Measurements from ENCODE around the gene BARHL1. TPM values are rescaled to one million over a fixed set of nuclear protein-coding genes. Genes with fewer than 3 reads are reported as not detected.
A peak's percentile ranks its signal among the peaks of the same experiment; 100 is the strongest.

The BARHL1 gene
- total and polyA plus RNA-seq, 9 of the 15 experiments (the other 6 are each of a cell fraction or from before 2014, with no cell fraction given): not detected

DNA sequence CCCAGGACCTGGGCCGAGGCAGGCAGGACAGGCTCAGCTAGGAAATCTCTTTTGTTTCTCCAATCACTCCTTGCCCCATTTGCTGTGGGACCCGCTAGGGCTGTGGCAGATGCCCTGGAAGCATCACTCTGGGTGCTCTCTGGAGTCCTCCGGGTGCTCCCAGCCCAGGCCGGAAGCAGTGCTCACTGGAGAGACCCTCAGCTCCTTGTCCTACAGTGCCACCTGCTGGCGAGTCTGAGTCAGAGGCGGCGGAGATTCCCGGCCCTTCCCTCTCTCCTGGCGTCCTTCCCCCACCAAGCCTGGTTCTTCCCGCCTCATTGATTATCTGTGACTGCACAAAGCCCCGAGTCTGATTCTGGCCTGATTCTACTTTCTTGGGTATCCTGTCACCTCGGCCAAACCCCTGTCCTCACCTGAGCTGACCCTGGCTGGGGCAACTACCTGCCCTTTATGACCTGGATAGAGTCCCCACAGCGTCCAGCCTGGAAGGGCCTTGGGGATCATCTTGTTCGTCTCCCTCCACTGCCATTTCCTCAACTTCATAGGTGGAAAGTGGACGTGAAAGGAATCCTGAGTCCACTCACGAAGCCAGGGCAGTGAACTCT is 7.3 kb upstream of the BARHL1 start (continued):
- TF ChIP-seq ZC3H11A (IDR thresholded peaks at IDR 0.05; ENCODE audit: low read depth, low read length) (no peak), CCAR2 (IDR thresholded peaks at IDR 0.05; ENCODE audit: low read depth, low read length) (no peak), ZFP36 (IDR thresholded peaks at IDR 0.05; ENCODE audit: low read depth, low read length, partially characterized antibody) (peak; percentile 36), ZNF263 (CRISPR knock-in tag; IDR thresholded peaks at IDR 0.05; ENCODE audit: borderline replicate concordance) (peak; percentile 98), ZNF124 (CRISPR knock-in tag; IDR thresholded peaks at IDR 0.05) (no peak), JUND (IDR thresholded peaks at IDR 0.05; ENCODE audit: borderline replicate concordance, low read depth, low read length) (peak; percentile 33; the same call in 1 of the 2 replicates), JUND (tag; IDR thresholded peaks at IDR 0.05; ENCODE audit: borderline replicate concordance, low read depth, low read length) (no peak), ZNF445 (CRISPR knock-in tag; IDR thresholded peaks at IDR 0.05; ENCODE audit: low read depth) (no peak), TRIM24 (IDR thresholded peaks at IDR 0.05) (no peak), SRSF7 (optimal IDR thresholded peaks at IDR 0.05; ENCODE audit: low read depth, low read length) (no peak), CCNT2 (IDR thresholded peaks at IDR 0.05; ENCODE audit: borderline replicate concordance, extremely low read depth, insufficient read length, low read depth, low read length) (no peak), RFX5 (IDR thresholded peaks at IDR 0.05; ENCODE audit: low read depth, low read length) (no peak), ZNF140 (CRISPR knock-in tag; IDR thresholded peaks at IDR 0.05) (no peak), TAF9B (IDR thresholded peaks at IDR 0.05; ENCODE audit: partially characterized antibody) (no peak), SMAD2 (IDR thresholded peaks at IDR 0.05; ENCODE audit: low read depth, low read length) (no peak), CBX1 (IDR thresholded peaks at IDR 0.05; ENCODE audit: low read depth) (no peak), YBX1 (IDR thresholded peaks at IDR 0.05) (no peak), ZNF134 (CRISPR knock-in tag; conservative IDR thresholded peaks at IDR 0.05) (no peak), STAG1 (CRISPR knock-in tag; IDR thresholded peaks at IDR 0.05; ENCODE audit: borderline replicate concordance) (peak; percentile 58; the same call in 1 of the 2 replicates), TARDBP (IDR thresholded peaks at IDR 0.05) (no peak), RAD21 (CRISPR knock-in tag; conservative IDR thresholded peaks at IDR 0.05 in 1 of 2, IDR thresholded peaks at IDR 0.05 in 1 of 2) (peak; percentile 75 to 90)
- TF ChIP-seq, protein P1, sequence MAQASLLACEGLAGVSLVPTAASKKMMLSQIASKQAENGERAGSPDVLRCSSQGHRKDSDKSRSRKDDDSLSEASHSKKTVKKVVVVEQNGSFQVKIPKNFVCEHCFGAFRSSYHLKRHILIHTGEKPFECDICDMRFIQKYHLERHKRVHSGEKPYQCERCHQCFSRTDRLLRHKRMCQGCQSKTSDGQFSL (CRISPR knock-in tag; IDR thresholded peaks at IDR 0.05): no peak
- TF ChIP-seq, protein P1 (tag; IDR thresholded peaks at IDR 0.05): no peak
- TF ChIP-seq, protein P2, sequence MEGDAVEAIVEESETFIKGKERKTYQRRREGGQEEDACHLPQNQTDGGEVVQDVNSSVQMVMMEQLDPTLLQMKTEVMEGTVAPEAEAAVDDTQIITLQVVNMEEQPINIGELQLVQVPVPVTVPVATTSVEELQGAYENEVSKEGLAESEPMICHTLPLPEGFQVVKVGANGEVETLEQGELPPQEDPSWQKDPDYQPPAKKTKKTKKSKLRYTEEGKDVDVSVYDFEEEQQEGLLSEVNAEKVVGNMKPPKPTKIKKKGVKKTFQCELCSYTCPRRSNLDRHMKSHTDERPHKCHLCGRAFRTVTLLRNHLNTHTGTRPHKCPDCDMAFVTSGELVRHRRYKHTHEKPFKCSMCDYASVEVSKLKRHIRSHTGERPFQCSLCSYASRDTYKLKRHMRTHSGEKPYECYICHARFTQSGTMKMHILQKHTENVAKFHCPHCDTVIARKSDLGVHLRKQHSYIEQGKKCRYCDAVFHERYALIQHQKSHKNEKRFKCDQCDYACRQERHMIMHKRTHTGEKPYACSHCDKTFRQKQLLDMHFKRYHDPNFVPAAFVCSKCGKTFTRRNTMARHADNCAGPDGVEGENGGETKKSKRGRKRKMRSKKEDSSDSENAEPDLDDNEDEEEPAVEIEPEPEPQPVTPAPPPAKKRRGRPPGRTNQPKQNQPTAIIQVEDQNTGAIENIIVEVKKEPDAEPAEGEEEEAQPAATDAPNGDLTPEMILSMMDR (IDR thresholded peaks at IDR 0.05 in 2 of 3, conservative IDR thresholded peaks at IDR 0.05 in 1 of 3; ENCODE audit: insufficient read depth in 2 of 3, low read depth in 1 of 3, low read length in 3 of 3): peak; percentile 85 to 86 (median 86)
- TF ChIP-seq, protein P3, sequence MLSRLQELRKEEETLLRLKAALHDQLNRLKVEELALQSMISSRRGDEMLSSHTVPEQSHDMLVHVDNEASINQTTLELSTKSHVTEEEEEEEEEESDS (CRISPR knock-in tag; IDR thresholded peaks at IDR 0.05): no peak
- TF ChIP-seq, protein P4, sequence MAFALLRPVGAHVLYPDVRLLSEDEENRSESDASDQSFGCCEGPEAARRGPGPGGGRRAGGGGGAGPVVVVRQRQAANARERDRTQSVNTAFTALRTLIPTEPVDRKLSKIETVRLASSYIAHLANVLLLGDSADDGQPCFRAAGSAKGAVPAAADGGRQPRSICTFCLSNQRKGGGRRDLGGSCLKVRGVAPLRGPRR (CRISPR knock-in tag; IDR thresholded peaks at IDR 0.05): no peak

Measured in K562 (cell line).